ENCODE measurements around the gene UBE2J2. TPM values are rescaled to one million over a fixed set of nuclear protein-coding genes. Genes with fewer than 3 reads are reported as not detected.

Gene UBE2J2
- total and polyA plus RNA-seq, 9 donors, result 29.6 to 48.3 (median 41.3) TPM

GRCh38 chr1:1281533-1282321, 8.1 kb upstream of the UBE2J2 start:
- Histone ChIP-seq H3K27me3 (ENCODE audit: control insufficient read depth, insufficient read depth, low read length) (peaks cover 2% of the 10 kb centered on the region), H3K9me3 (replicated peaks; ENCODE audit: control insufficient read depth, low read depth, low read length) (no peaks in the 10 kb centered on the region), H3K4me1 (ENCODE audit: control insufficient read depth, insufficient read depth, low read length) (no peaks in the 10 kb centered on the region), H3K36me3 (ENCODE audit: control insufficient read depth, insufficient read depth, low read length) (no peaks in the 10 kb centered on the region), H3K4me3 (ENCODE audit: low read length) (no peak overlapping the region), H3K27ac (ENCODE audit: low read length) (no peak overlapping the region)
- 64% methylated on average over 26 of the region's 26 CpGs for WGBS (ENCODE audit: insufficient coverage)
- DNase-seq, result no peak

- H3K27ac ChIP-seq (ENCODE audit: low read length), result no peak overlapping the region
- no peak for DNase-seq
These were observed 7.3 kb upstream of the UBE2J2 start for GRCh38 chr1:1280782-1281481.

GRCh38 chr1:1279028-1279427, 5.4 kb upstream of the UBE2J2 start:
- DNase-seq, result no peak
- H3K27me3 ChIP-seq (ENCODE audit: control insufficient read depth, insufficient read depth, low read length), result no peaks in the 10 kb centered on the region
- no peaks in the 10 kb centered on the region for H3K9me3 ChIP-seq (replicated peaks; ENCODE audit: control insufficient read depth, low read depth, low read length)
- H3K4me3 ChIP-seq (ENCODE audit: low read length), result no peak overlapping the region
- no peaks in the 10 kb centered on the region for H3K36me3 ChIP-seq (ENCODE audit: control insufficient read depth, insufficient read depth, low read length)
- 94% methylated on average over 13 of the region's 17 CpGs for WGBS (ENCODE audit: insufficient coverage)
- peaks cover 10% of the 10 kb centered on the region for H3K4me1 ChIP-seq (ENCODE audit: control insufficient read depth, insufficient read depth, low read length)
- H3K27ac ChIP-seq (ENCODE audit: low read length), result no peak overlapping the region

More at GRCh38 chr1:1280782-1281481, 7.3 kb upstream of the UBE2J2 start:
- Histone ChIP-seq H3K36me3 (ENCODE audit: control insufficient read depth, insufficient read depth, low read length) (no peaks in the 10 kb centered on the region), H3K4me1 (ENCODE audit: control insufficient read depth, insufficient read depth, low read length) (no peaks in the 10 kb centered on the region), H3K27me3 (ENCODE audit: control insufficient read depth, insufficient read depth, low read length) (no peaks in the 10 kb centered on the region), H3K9me3 (replicated peaks; ENCODE audit: control insufficient read depth, low read depth, low read length) (no peaks in the 10 kb centered on the region), H3K4me3 (ENCODE audit: low read length) (no peak overlapping the region)
- WGBS (ENCODE audit: insufficient coverage), result 94% methylated on average over 14 of the region's 21 CpGs

- H3K4me1 ChIP-seq (ENCODE audit: control insufficient read depth, insufficient read depth, low read length), result peaks cover 10% of the 10 kb centered on the region
- no peak for DNase-seq
- H3K36me3 ChIP-seq (ENCODE audit: control insufficient read depth, insufficient read depth, low read length), result no peaks in the 10 kb centered on the region
- no peaks in the 10 kb centered on the region for H3K9me3 ChIP-seq (replicated peaks; ENCODE audit: control insufficient read depth, low read depth, low read length)
- no peaks in the 10 kb centered on the region for H3K27me3 ChIP-seq (ENCODE audit: control insufficient read depth, insufficient read depth, low read length)
- WGBS (ENCODE audit: insufficient coverage), result 92% methylated on average over 12 of the region's 13 CpGs
- H3K4me3 ChIP-seq (ENCODE audit: low read length), result no peak overlapping the region
- H3K27ac ChIP-seq (ENCODE audit: low read length), result no peak overlapping the region
These were observed 5.0 kb upstream of the UBE2J2 start for GRCh38 chr1:1278620-1279019.

GRCh38 chr1:1275836-1276235, 2.2 kb upstream of the UBE2J2 start:
- no peak for DNase-seq
- peaks cover 32% of the 10 kb centered on the region for H3K4me1 ChIP-seq (ENCODE audit: control insufficient read depth, insufficient read depth, low read length)
- no peaks in the 10 kb centered on the region for H3K27me3 ChIP-seq (ENCODE audit: control insufficient read depth, insufficient read depth, low read length)
- H3K36me3 ChIP-seq (ENCODE audit: control insufficient read depth, insufficient read depth, low read length), result peaks cover 14% of the 10 kb centered on the region
- WGBS (ENCODE audit: insufficient coverage), result 78% methylated on average over 6 of the region's 9 CpGs
- no peaks in the 10 kb centered on the region for H3K9me3 ChIP-seq (replicated peaks; ENCODE audit: control insufficient read depth, low read depth, low read length)
- H3K4me3 ChIP-seq (ENCODE audit: low read length), result no peak overlapping the region
- no peak overlapping the region for H3K27ac ChIP-seq (ENCODE audit: low read length)

GRCh38 chr1:1274931-1275431, 1.3 kb upstream of the UBE2J2 start:
- Histone ChIP-seq H3K36me3 (ENCODE audit: control insufficient read depth, insufficient read depth, low read length) (peaks cover 14% of the 10 kb centered on the region), H3K9me3 (replicated peaks; ENCODE audit: control insufficient read depth, low read depth, low read length) (no peaks in the 10 kb centered on the region), H3K27ac (ENCODE audit: low read length) (no peak overlapping the region), H3K27me3 (ENCODE audit: control insufficient read depth, insufficient read depth, low read length) (no peaks in the 10 kb centered on the region), H3K4me1 (ENCODE audit: control insufficient read depth, insufficient read depth, low read length) (peaks cover 34% of the 10 kb centered on the region), H3K4me3 (ENCODE audit: low read length) (no peak overlapping the region)
- WGBS (ENCODE audit: insufficient coverage), result 78% methylated on average over 11 of the region's 15 CpGs
- DNase-seq, result no peak

GRCh38 chr1:1274299-1274930, 761 bp upstream of the UBE2J2 start:
- no peak for DNase-seq
- Histone ChIP-seq H3K27ac (ENCODE audit: low read length) (no peak overlapping the region), H3K27me3 (ENCODE audit: control insufficient read depth, insufficient read depth, low read length) (no peaks in the 10 kb centered on the region), H3K4me3 (ENCODE audit: low read length) (peak overlapping the region; percentile 77), H3K36me3 (ENCODE audit: control insufficient read depth, insufficient read depth, low read length) (peaks cover 14% of the 10 kb centered on the region), H3K4me1 (ENCODE audit: control insufficient read depth, insufficient read depth, low read length) (peaks cover 34% of the 10 kb centered on the region), H3K9me3 (replicated peaks; ENCODE audit: control insufficient read depth, low read depth, low read length) (no peaks in the 10 kb centered on the region)
- 10% methylated on average over 18 of the region's 31 CpGs for WGBS (ENCODE audit: insufficient coverage)

GRCh38 chr1:1273209-1273511, 494 bp downstream of the UBE2J2 start:
- no peaks in the 10 kb centered on the region for H3K9me3 ChIP-seq (replicated peaks; ENCODE audit: control insufficient read depth, low read depth, low read length)
- H3K36me3 ChIP-seq (ENCODE audit: control insufficient read depth, insufficient read depth, low read length), result peaks cover 21% of the 10 kb centered on the region
- no peak for DNase-seq
- peak overlapping the region; percentile 87 for H3K4me3 ChIP-seq (ENCODE audit: low read length)
- H3K4me1 ChIP-seq (ENCODE audit: control insufficient read depth, insufficient read depth, low read length), result peaks cover 34% of the 10 kb centered on the region
- peak overlapping the region; percentile 72 for H3K27ac ChIP-seq (ENCODE audit: low read length)
- H3K27me3 ChIP-seq (ENCODE audit: control insufficient read depth, insufficient read depth, low read length), result no peaks in the 10 kb centered on the region
- under 1% methylated on average over 31 of the region's 31 CpGs for WGBS (ENCODE audit: insufficient coverage)

GRCh38 chr1:1272341-1273208, 1.1 kb downstream of the UBE2J2 start:
- Histone ChIP-seq H3K27ac (ENCODE audit: low read length) (peak overlapping the region; percentile 72), H3K4me3 (ENCODE audit: low read length) (peak overlapping the region; percentile 87), H3K36me3 (ENCODE audit: control insufficient read depth, insufficient read depth, low read length) (peaks cover 26% of the 10 kb centered on the region), H3K4me1 (ENCODE audit: control insufficient read depth, insufficient read depth, low read length) (peaks cover 34% of the 10 kb centered on the region), H3K27me3 (ENCODE audit: control insufficient read depth, insufficient read depth, low read length) (no peaks in the 10 kb centered on the region), H3K9me3 (replicated peaks; ENCODE audit: control insufficient read depth, low read depth, low read length) (no peaks in the 10 kb centered on the region)
- DNase-seq, result no peak
- WGBS (ENCODE audit: insufficient coverage), result 44% methylated on average over 43 of the region's 43 CpGs

All from muscle of leg (tissue), 11 donors.